GM12801 (cell line): ENCODE data around the gene SPATA32.

ENCODE experiments used
- TF ChIP-seq, protein P1 (sequence below): IDR thresholded peaks from one replicate; pipeline ENCODE4 v1.5.1; 2011; ENCODE audit warnings: control low read depth; ENCODE audit not compliant: insufficient read length; ENCODE audit errors: extremely low read depth

SPATA32 gene

DNA sequence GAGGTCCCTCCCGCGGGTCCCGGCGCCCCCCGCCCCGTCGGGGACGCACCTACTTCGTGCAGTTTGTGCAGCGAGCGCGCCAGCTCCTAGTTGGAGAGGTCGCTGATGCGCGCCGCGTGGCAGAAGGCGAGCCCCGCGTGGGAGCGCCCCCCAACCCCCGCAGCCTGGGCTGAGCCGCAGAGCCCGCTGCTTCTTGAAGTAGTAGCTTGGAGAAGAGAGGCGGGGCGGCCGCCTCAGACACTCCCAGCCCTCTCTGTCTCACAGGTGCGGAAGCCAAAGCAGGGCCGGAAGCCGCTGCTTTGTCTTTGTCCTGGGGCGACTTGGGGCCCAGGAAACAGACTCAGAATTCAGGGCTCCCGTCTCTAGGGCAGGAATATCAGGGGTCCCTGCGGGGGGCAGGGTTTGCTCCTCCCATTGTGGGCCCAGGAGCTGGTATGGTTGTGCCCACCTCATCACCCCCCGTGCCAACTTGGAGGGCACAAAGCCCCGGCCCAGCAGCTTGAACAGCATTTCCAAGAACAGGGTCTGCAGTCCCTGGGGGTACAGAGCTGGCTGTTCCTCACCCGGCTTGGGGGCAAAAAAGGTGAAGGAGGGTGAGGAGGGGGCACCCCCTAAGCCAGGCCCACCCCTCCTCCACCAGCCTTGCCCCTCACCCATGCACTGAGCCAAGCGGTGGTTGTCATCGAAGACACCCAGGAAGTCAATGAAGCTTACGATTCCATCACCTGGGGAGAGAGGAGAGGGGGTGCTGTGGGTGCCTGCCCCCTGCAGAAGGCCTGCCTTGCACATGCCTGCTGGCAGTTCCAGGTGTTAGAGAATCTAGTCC lies 13.5 kb downstream of the SPATA32 start:
- TF ChIP-seq, protein P1, sequence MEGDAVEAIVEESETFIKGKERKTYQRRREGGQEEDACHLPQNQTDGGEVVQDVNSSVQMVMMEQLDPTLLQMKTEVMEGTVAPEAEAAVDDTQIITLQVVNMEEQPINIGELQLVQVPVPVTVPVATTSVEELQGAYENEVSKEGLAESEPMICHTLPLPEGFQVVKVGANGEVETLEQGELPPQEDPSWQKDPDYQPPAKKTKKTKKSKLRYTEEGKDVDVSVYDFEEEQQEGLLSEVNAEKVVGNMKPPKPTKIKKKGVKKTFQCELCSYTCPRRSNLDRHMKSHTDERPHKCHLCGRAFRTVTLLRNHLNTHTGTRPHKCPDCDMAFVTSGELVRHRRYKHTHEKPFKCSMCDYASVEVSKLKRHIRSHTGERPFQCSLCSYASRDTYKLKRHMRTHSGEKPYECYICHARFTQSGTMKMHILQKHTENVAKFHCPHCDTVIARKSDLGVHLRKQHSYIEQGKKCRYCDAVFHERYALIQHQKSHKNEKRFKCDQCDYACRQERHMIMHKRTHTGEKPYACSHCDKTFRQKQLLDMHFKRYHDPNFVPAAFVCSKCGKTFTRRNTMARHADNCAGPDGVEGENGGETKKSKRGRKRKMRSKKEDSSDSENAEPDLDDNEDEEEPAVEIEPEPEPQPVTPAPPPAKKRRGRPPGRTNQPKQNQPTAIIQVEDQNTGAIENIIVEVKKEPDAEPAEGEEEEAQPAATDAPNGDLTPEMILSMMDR = no peak

DNA sequence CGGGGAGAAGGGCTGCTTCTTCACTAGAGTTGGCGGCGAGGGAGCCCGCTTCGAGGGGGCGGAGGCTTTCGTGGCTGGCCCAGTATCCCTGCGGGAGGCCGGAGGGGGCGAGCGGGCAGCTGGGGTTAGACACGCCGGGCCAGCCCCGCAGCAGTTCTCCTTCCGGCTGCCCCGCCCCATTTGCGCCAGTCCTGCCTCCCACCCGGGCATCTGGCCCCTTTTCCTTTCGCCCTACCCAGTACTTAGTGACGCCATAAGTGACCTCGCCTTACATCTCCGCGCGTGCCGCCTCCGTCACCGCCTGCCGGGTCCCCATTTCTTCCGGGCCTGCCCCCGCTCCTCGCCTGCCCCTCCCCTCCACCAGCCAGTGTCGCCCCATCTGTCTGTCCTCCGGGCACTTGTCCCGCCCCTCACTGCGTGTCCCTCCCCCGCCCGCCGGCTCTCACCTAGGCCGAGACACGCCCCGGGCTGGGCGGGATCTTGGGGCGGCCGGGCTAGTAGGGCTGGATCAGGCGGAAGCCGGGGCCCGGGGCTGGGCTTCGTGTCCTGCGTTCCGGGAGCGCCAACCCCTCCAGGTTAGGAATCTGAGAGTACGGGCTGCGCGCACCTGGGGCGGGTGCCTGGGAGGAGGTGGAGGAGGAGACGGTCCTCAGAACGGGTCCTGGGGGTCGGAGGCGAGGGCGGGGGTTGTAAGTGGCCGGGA lies 14.3 kb downstream of the SPATA32 start:
- TF ChIP-seq, protein P1 = no peak

DNA sequence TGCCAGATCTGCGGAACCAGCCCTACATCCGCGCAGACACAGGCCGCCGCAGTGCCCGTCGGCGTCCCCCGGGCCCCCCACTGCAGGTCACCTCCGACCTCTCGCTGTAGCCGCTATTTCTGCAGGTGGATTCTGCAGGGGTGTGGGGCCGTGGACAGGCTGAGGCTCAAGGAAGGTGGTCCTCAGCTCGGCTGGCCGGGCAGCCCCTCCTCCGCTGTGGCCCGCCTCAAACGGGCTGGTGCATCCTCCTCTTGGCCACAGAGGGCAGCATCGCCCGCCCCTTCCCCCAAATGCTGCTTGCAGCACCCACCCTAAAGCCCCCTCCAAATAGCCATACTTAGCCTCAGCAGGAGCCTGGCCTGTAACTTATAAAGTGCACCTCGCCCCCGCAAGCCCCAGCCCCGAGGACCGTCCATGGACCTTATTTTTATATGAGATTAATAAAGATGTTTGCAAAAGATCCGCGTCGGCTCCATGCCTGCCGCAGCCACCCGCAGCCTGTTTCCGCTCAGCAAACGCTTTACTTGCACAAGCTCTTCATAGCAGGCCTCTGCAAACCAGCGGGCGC lies 14.9 kb downstream of the SPATA32 start:
- TF ChIP-seq, protein P1 = no peak

DNA sequence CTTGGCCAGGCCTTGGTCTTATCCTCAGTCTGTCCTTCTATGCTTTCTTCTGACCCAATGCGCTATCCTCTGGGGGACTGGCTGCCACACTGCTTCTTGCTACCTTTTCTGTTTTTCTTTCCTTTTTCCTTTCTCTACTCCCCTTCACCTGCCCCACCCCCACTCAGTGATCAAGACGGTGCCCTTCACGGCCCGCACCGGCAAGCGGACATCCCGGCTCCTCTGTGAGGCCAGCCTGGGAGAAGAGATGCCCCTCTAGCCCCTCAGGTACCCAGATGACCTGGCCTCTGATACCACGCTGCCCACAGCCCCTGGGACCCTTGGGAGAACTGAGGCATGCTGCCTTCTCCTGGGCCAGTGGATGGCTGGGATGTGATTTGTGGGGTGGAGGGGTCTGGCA lies 15.6 kb downstream of the SPATA32 start:
- TF ChIP-seq, protein P1 = no peak

DNA sequence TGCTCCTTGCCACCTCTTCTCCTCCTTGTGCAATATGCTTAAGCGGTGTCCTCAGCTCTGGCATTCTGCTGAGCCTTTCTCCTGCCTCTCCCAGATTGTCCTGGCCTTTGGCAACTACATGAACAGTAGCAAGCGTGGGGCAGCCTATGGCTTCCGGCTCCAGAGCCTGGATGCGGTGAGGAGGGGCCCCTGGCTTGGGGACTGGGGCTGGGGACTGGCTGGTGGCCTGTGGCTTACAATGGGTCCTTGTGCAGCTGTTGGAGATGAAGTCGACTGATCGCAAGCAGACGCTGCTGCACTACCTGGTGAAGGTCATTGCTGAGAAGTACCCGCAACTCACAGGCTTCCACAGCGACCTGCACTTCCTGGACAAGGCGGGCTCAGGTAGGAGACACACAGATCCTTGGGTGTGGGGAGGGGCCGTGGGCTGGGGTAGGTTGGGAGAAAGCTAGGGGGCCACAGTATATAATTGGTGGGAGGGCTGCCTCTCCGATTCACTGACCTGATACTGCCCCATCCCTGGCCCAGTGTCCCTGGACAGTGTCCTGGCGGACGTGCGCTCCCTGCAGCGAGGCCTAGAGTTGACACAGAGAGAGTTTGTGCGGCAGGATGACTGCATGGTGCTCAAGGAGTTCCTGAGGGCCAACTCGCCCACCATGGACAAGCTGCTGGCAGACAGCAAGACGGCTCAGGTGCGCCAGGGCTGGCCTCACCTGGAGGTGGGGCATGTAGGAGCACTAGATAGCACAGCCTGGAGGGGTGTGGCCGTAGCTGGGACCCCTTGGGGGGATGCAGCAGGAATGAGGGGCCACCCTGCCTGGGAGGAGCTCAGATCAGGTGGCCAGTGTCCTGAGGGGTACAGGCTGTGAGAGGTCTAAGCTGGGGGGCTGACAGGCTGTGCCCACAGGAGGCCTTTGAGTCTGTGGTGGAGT lies 16.9 kb downstream of the SPATA32 start:
- TF ChIP-seq, protein P1 = no peak

DNA sequence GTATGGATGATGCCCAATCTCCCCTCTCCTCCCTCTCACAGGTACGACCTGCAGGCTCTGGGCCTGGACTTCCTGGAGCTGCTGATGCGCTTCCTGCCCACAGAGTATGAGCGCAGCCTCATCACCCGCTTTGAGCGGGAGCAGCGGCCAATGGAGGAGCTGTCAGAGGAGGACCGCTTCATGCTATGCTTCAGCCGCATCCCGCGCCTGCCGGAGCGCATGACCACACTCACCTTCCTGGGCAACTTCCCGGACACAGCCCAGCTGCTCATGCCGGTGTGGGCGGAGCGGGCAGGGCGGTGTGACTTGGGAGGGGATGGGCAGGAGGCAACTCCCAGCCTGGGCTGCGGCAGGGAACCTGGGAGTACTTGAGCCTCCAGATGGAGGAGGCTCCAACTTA lies 18.1 kb downstream of the SPATA32 start:
- TF ChIP-seq, protein P1 = no peak

DNA sequence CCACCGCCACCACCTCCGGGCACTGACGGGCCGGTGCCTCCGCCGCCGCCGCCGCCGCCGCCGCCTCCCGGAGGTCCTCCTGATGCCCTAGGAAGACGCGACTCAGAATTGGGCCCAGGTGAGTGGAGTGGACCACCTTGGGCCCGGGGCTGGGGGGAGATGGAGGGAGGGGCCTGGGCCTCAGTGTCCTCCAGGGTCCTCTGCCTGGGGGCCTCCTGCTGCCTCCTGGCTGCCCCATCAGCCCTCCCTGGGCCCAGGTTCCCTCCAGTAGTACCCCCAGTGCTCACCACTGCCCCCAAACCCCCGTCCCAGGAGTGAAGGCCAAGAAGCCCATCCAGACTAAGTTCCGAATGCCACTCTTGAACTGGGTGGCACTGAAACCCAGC lies 19.9 kb downstream of the SPATA32 start:
- TF ChIP-seq, protein P1 = no peak
